ENCODE results near the gene RSRC1. TPM values are rescaled to one million over a fixed set of nuclear protein-coding genes. Genes with fewer than 3 reads are reported as not detected.

RSRC1 gene
- polyA plus RNA-seq, 1 donor (not counting 4 experiments of a cell fraction or from before 2014, with no cell fraction given): 11.1 TPM

- dilution Hi-C loops (cut with MboI; ENCODE audit: extremely low pct_ligation_motif_present, low sequenced_read_pairs): no loop called here
- no peaks in the 10 kb centered on the region for H4K20me1 ChIP-seq (ENCODE audit: control insufficient read depth, extremely low read depth, insufficient read depth, low read length)
These were observed 163.8 kb downstream of the RSRC1 start for GRCh38 chr3:158273656-158274055.

DNA sequence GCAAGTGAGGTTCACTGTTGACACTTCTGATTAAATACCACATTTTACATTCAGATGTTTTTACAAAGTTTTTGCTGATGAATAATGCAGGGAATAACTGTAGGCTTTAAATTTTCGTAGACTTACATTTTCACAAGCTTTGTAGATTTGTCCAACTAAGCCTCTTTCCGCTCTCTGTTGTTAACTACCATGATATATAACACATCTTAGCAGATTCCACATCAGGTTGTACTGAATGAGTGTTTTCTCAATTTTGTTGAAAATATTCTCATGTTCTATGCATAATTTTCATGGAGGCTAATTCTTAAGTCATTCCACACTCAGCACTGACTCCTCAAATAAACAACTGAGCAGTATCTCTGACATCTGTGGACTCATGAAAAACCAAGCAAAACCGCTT, 168.3 kb downstream of the RSRC1 start:
- H3K4me1 ChIP-seq (ENCODE audit: control insufficient read depth, extremely low read depth, insufficient read depth, low read length): no peaks in the 10 kb centered on the region
- no peak for FAIRE-seq
- dilution Hi-C loops (cut with MboI; ENCODE audit: extremely low pct_ligation_motif_present, low sequenced_read_pairs): no loop called here

More at GRCh38 chr3:158273656-158274055, 163.8 kb downstream of the RSRC1 start:
- Histone ChIP-seq H3K79me2 (ENCODE audit: control insufficient read depth, insufficient read depth, low read length) (no peaks in the 10 kb centered on the region), H2AFZ (ENCODE audit: control insufficient read depth, low read length) (no peak overlapping the region), H3K27me3 (ENCODE audit: control insufficient read depth, extremely low read depth, insufficient read depth, low read length) (no peaks in the 10 kb centered on the region), H3K9ac (ENCODE audit: control insufficient read depth, extremely low read depth, insufficient read depth, low read length) (no peak overlapping the region), H3K27ac (ENCODE audit: control insufficient read depth, insufficient read depth, low read length) (no peak overlapping the region), H3K9me3 (ENCODE audit: control insufficient read depth, low read depth, low read length) (no peaks in the 10 kb centered on the region), H3K4me3 (ENCODE audit: control insufficient read depth in 2 of 3, extremely low read depth in 1 of 3, insufficient read depth in 2 of 3, low read depth in 1 of 3, low read length in 3 of 3) (no peak overlapping the region), H3K36me3 (ENCODE audit: control insufficient read depth in 2 of 2, extremely low read depth in 1 of 2, insufficient read depth in 2 of 2, low read length in 2 of 2) (no peaks in the 10 kb centered on the region), H3K4me2 (ENCODE audit: control insufficient read depth, extremely low read depth, insufficient read depth, low read depth, low read length) (no peak overlapping the region), H3K9me1 (ENCODE audit: control insufficient read depth, extremely low read depth, insufficient read depth, low read length) (peaks cover 3% of the 10 kb centered on the region), H3K4me1 (ENCODE audit: control insufficient read depth, extremely low read depth, insufficient read depth, low read length) (peaks cover 7% of the 10 kb centered on the region)
- TF ChIP-seq EZH2 (IDR thresholded peaks at IDR 0.05; ENCODE audit: low read length): no peak
- TF ChIP-seq, protein P1, sequence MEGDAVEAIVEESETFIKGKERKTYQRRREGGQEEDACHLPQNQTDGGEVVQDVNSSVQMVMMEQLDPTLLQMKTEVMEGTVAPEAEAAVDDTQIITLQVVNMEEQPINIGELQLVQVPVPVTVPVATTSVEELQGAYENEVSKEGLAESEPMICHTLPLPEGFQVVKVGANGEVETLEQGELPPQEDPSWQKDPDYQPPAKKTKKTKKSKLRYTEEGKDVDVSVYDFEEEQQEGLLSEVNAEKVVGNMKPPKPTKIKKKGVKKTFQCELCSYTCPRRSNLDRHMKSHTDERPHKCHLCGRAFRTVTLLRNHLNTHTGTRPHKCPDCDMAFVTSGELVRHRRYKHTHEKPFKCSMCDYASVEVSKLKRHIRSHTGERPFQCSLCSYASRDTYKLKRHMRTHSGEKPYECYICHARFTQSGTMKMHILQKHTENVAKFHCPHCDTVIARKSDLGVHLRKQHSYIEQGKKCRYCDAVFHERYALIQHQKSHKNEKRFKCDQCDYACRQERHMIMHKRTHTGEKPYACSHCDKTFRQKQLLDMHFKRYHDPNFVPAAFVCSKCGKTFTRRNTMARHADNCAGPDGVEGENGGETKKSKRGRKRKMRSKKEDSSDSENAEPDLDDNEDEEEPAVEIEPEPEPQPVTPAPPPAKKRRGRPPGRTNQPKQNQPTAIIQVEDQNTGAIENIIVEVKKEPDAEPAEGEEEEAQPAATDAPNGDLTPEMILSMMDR (optimal IDR thresholded peaks at IDR 0.05 in 1 of 3, IDR thresholded peaks at IDR 0.05 in 1 of 3, conservative IDR thresholded peaks at IDR 0.05 in 1 of 3; ENCODE audit: extremely low read depth in 1 of 3, insufficient read depth in 2 of 3, low read length in 3 of 3): no peak
- no peak for FAIRE-seq
- no peak for DNase-seq (ENCODE audit: low read depth, low spot score)

More for the DNA sequence above, 168.3 kb downstream of the RSRC1 start:
- peaks cover 3% of the 10 kb centered on the region for H3K9me1 ChIP-seq (ENCODE audit: control insufficient read depth, extremely low read depth, insufficient read depth, low read length)
- TF ChIP-seq, protein P1 (optimal IDR thresholded peaks at IDR 0.05 in 1 of 3, IDR thresholded peaks at IDR 0.05 in 1 of 3, conservative IDR thresholded peaks at IDR 0.05 in 1 of 3; ENCODE audit: extremely low read depth in 1 of 3, insufficient read depth in 2 of 3, low read length in 3 of 3): no peak
- TF ChIP-seq EZH2 (IDR thresholded peaks at IDR 0.05; ENCODE audit: low read length): no peak
- no peaks in the 10 kb centered on the region for H3K27me3 ChIP-seq (ENCODE audit: control insufficient read depth, extremely low read depth, insufficient read depth, low read length)
- H3K4me2 ChIP-seq (ENCODE audit: control insufficient read depth, extremely low read depth, insufficient read depth, low read depth, low read length): no peak overlapping the region
- no peak overlapping the region for H2AFZ ChIP-seq (ENCODE audit: control insufficient read depth, low read length)
- DNase-seq (ENCODE audit: low read depth, low spot score): no peak
- no peaks in the 10 kb centered on the region for H3K9me3 ChIP-seq (ENCODE audit: control insufficient read depth, low read depth, low read length)
- no peaks in the 10 kb centered on the region for H3K36me3 ChIP-seq (ENCODE audit: control insufficient read depth in 2 of 2, extremely low read depth in 1 of 2, insufficient read depth in 2 of 2, low read length in 2 of 2)
- H3K27ac ChIP-seq (ENCODE audit: control insufficient read depth, insufficient read depth, low read length): no peak overlapping the region
- H3K79me2 ChIP-seq (ENCODE audit: control insufficient read depth, insufficient read depth, low read length): no peaks in the 10 kb centered on the region
- no peak overlapping the region for H3K4me3 ChIP-seq (ENCODE audit: control insufficient read depth in 2 of 3, extremely low read depth in 1 of 3, insufficient read depth in 2 of 3, low read depth in 1 of 3, low read length in 3 of 3)
- H3K9ac ChIP-seq (ENCODE audit: control insufficient read depth, extremely low read depth, insufficient read depth, low read length): no peak overlapping the region
- H4K20me1 ChIP-seq (ENCODE audit: control insufficient read depth, extremely low read depth, insufficient read depth, low read length): no peaks in the 10 kb centered on the region

All from keratinocyte (primary cell).